ENCODE results near the gene PLGRKT.
"Not testable (repeated sequence)": the region's sequence is repeated elsewhere in the genome, so short reads cannot be mapped to it uniquely, and the experiment has no call there.

PLGRKT gene

DNA sequence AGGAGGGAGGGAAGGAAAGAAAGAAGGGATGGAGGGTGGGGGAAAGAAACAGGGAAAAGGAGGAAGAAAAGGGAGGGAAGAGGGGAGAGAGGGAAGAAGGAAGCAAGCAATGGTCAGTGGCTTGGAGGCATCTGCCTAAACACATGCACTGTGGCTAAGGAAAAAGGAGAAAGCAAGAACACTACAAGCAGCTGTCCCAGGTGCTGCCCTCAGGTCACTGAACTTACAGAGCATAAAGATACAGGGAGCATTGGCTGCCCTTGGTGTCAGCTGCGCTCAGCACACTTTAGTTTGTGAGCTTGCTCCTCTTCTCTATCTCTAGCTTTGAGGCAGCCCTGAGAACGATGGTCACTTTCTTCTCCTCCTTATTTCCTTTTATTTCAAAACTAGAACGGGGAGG lies 40.2 kb downstream of the PLGRKT start:
- not testable (repeated sequence) for H3K27ac ChIP-seq (ENCODE audit: low read depth, low read length); H4K91ac ChIP-seq (ENCODE audit: low read depth, low read length); H3K36me3 ChIP-seq (ENCODE audit: control insufficient read depth in 1 of 2, insufficient read depth in 2 of 2, low read length in 2 of 2); H2AFZ ChIP-seq (ENCODE audit: insufficient read depth, low read length, poor library complexity); H3K14ac ChIP-seq (ENCODE audit: low read length); H3K4ac ChIP-seq (ENCODE audit: low read depth, low read length); H4K8ac ChIP-seq (ENCODE audit: low read depth, low read length); DNase-seq; H3K4me1 ChIP-seq (ENCODE audit: control insufficient read depth in 1 of 2, insufficient read depth in 2 of 2, low read length in 2 of 2); H3K9me3 ChIP-seq (ENCODE audit: insufficient read depth, low read depth, low read length); H2BK120ac ChIP-seq (ENCODE audit: insufficient read depth, low read length, poor library complexity); H3K79me2 ChIP-seq (ENCODE audit: control insufficient read depth, insufficient read depth, low read length, poor library complexity); H3K4me3 ChIP-seq (ENCODE audit: low read depth, low read length); H2AK5ac ChIP-seq (ENCODE audit: low read length); H3K79me1 ChIP-seq (ENCODE audit: low read length); H3K18ac ChIP-seq (ENCODE audit: low read length); H3K4me2 ChIP-seq (ENCODE audit: low read length); H3K23ac ChIP-seq (ENCODE audit: low read length); H3K27me3 ChIP-seq (ENCODE audit: insufficient read depth, low read length); H2BK5ac ChIP-seq (ENCODE audit: low read depth, low read length, poor library complexity); H2BK12ac ChIP-seq (ENCODE audit: low read length); H3K9ac ChIP-seq (ENCODE audit: low read length); H4K12ac ChIP-seq (ENCODE audit: low read depth, low read length)
- no CpG with 5 or more reads among the region's 3 CpGs for WGBS (ENCODE audit: extremely low coverage, insufficient coverage, insufficient read length)

DNA sequence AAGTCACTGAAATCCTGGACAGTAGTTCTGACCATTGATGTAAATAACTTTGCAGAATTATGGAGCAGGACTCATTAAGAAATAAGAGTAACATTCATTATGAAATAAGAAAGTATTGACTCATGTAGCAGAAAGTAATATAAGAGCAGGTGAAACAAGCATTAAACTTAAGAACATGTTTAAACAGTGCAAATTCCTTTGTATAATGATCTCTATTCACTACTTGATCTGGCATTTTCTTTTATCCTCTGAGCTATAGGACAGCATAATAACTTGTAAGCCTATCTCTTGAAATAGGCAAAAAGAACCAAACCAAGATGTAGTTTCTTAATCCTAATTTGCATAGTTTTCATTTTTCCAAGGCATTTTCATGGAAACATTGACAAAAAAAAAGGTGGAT lies 42.3 kb downstream of the PLGRKT start:
- Histone ChIP-seq H3K4me1 (ENCODE audit: control insufficient read depth in 1 of 2, insufficient read depth in 2 of 2, low read length in 2 of 2) (no peaks in the 10 kb centered on the region), H2BK12ac (ENCODE audit: low read length) (no peak overlapping the region), H3K23ac (ENCODE audit: low read length) (no peak overlapping the region), H4K8ac (ENCODE audit: low read depth, low read length) (no peak overlapping the region), H2AK5ac (ENCODE audit: low read length) (no peak overlapping the region), H2BK5ac (ENCODE audit: low read depth, low read length, poor library complexity) (no peak overlapping the region), H3K27ac (ENCODE audit: low read depth, low read length) (no peak overlapping the region), H3K14ac (ENCODE audit: low read length) (no peak overlapping the region), H4K91ac (ENCODE audit: low read depth, low read length) (no peak overlapping the region), H3K9ac (ENCODE audit: low read length) (no peak overlapping the region), H4K12ac (ENCODE audit: low read depth, low read length) (no peak overlapping the region), H3K27me3 (ENCODE audit: insufficient read depth, low read length) (no peaks in the 10 kb centered on the region), H3K79me2 (ENCODE audit: control insufficient read depth, insufficient read depth, low read length, poor library complexity) (no peaks in the 10 kb centered on the region), H2AFZ (ENCODE audit: insufficient read depth, low read length, poor library complexity) (no peak overlapping the region), H3K4me2 (ENCODE audit: low read length) (no peak overlapping the region), H3K9me3 (ENCODE audit: insufficient read depth, low read depth, low read length) (no peaks in the 10 kb centered on the region), H3K4ac (ENCODE audit: low read depth, low read length) (no peak overlapping the region), H3K18ac (ENCODE audit: low read length) (no peak overlapping the region), H3K79me1 (ENCODE audit: low read length) (no peaks in the 10 kb centered on the region), H3K4me3 (ENCODE audit: low read depth, low read length) (no peak overlapping the region), H2BK120ac (ENCODE audit: insufficient read depth, low read length, poor library complexity) (no peak overlapping the region), H3K36me3 (ENCODE audit: control insufficient read depth in 1 of 2, insufficient read depth in 2 of 2, low read length in 2 of 2) (no peaks in the 10 kb centered on the region)
- DNase-seq = no peak

DNA sequence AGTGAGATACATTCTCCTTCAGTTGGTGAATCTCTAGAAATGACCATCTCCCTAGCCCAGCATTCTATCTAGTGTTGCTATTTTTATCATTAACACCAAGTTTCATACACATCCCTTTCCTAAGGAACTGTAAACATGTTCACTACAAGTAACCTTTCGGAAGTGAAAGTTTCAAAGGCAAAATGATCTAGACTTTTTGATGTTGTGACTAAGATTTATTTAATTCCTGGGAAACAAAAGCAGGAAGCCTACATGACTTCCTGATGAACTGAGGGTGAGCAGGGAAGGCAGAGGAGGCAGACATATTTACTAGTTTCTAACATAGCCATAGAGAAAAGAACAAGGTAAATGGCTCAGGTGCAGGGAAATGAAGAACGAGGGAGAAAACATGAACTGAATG lies 43.7 kb downstream of the PLGRKT start:
- not testable (repeated sequence) for H2BK120ac ChIP-seq (ENCODE audit: insufficient read depth, low read length, poor library complexity); H3K36me3 ChIP-seq (ENCODE audit: control insufficient read depth in 1 of 2, insufficient read depth in 2 of 2, low read length in 2 of 2); H4K91ac ChIP-seq (ENCODE audit: low read depth, low read length); H3K79me2 ChIP-seq (ENCODE audit: control insufficient read depth, insufficient read depth, low read length, poor library complexity); H4K8ac ChIP-seq (ENCODE audit: low read depth, low read length); H3K23ac ChIP-seq (ENCODE audit: low read length); H3K4me2 ChIP-seq (ENCODE audit: low read length); H3K79me1 ChIP-seq (ENCODE audit: low read length); H3K14ac ChIP-seq (ENCODE audit: low read length); H2AK5ac ChIP-seq (ENCODE audit: low read length); H3K27me3 ChIP-seq (ENCODE audit: insufficient read depth, low read length); H2AFZ ChIP-seq (ENCODE audit: insufficient read depth, low read length, poor library complexity); H3K4ac ChIP-seq (ENCODE audit: low read depth, low read length); H3K27ac ChIP-seq (ENCODE audit: low read depth, low read length); H4K12ac ChIP-seq (ENCODE audit: low read depth, low read length); H2BK12ac ChIP-seq (ENCODE audit: low read length); DNase-seq; H3K9ac ChIP-seq (ENCODE audit: low read length); H3K9me3 ChIP-seq (ENCODE audit: insufficient read depth, low read depth, low read length); H2BK5ac ChIP-seq (ENCODE audit: low read depth, low read length, poor library complexity); H3K4me3 ChIP-seq (ENCODE audit: low read depth, low read length); H3K18ac ChIP-seq (ENCODE audit: low read length); H3K4me1 ChIP-seq (ENCODE audit: control insufficient read depth in 1 of 2, insufficient read depth in 2 of 2, low read length in 2 of 2)
- no CpG with 5 or more reads among the region's 2 CpGs for WGBS (ENCODE audit: extremely low coverage, insufficient coverage, insufficient read length)

DNA sequence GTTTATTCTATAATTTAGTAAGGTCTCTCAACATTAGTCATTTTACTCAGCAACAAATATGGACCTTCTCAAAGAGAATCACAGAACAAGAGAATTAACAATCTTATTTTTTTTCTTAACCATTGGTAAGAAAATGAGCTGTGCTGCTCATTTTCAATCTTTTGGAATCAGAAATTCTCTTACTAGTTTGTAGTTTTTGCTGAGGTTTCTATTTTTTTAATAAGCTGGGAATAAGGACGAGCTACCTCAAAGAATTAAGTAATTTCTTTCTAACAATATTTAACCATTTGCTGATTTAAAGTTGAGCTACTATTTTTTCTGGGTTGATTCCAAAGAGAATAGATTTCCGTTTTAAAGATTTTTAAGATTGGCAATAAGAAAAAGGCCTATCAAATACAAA lies 44.2 kb downstream of the PLGRKT start:
- no peaks in the 10 kb centered on the region for H3K36me3 ChIP-seq (ENCODE audit: control insufficient read depth in 1 of 2, insufficient read depth in 2 of 2, low read length in 2 of 2)

More for the DNA sequence above, 44.2 kb downstream of the PLGRKT start:
- Histone ChIP-seq H3K14ac (ENCODE audit: low read length) (no peak overlapping the region), H4K91ac (ENCODE audit: low read depth, low read length) (no peak overlapping the region), H2AK5ac (ENCODE audit: low read length) (no peak overlapping the region), H3K27ac (ENCODE audit: low read depth, low read length) (no peak overlapping the region), H3K4me2 (ENCODE audit: low read length) (no peak overlapping the region), H3K18ac (ENCODE audit: low read length) (no peak overlapping the region), H3K9me3 (ENCODE audit: insufficient read depth, low read depth, low read length) (no peaks in the 10 kb centered on the region), H3K27me3 (ENCODE audit: insufficient read depth, low read length) (no peaks in the 10 kb centered on the region), H2BK5ac (ENCODE audit: low read depth, low read length, poor library complexity) (no peak overlapping the region), H4K12ac (ENCODE audit: low read depth, low read length) (no peak overlapping the region), H3K4ac (ENCODE audit: low read depth, low read length) (no peak overlapping the region), H3K9ac (ENCODE audit: low read length) (no peak overlapping the region), H3K79me2 (ENCODE audit: control insufficient read depth, insufficient read depth, low read length, poor library complexity) (no peaks in the 10 kb centered on the region), H3K79me1 (ENCODE audit: low read length) (peaks cover 2% of the 10 kb centered on the region), H3K4me3 (ENCODE audit: low read depth, low read length) (no peak overlapping the region), H2BK120ac (ENCODE audit: insufficient read depth, low read length, poor library complexity) (no peak overlapping the region), H2AFZ (ENCODE audit: insufficient read depth, low read length, poor library complexity) (no peak overlapping the region), H2BK12ac (ENCODE audit: low read length) (no peak overlapping the region), H3K4me1 (ENCODE audit: control insufficient read depth in 1 of 2, insufficient read depth in 2 of 2, low read length in 2 of 2) (peaks cover 0 to under 1% of the 10 kb centered on the region in 2 experiments), H3K23ac (ENCODE audit: low read length) (no peak overlapping the region), H4K8ac (ENCODE audit: low read depth, low read length) (no peak overlapping the region)
- no CpG with 5 or more reads among the region's 2 CpGs for WGBS (ENCODE audit: extremely low coverage, insufficient coverage, insufficient read length)
- DNase-seq = no peak

Data from trophoblast cell (in vitro differentiated cells and primary cell).